ENCODE data around the gene SERPINB6.
"Not testable (repeated sequence)": the region's sequence is repeated elsewhere in the genome, so short reads cannot be mapped to it uniquely, and the experiment has no call there.

SERPINB6 gene

DNA sequence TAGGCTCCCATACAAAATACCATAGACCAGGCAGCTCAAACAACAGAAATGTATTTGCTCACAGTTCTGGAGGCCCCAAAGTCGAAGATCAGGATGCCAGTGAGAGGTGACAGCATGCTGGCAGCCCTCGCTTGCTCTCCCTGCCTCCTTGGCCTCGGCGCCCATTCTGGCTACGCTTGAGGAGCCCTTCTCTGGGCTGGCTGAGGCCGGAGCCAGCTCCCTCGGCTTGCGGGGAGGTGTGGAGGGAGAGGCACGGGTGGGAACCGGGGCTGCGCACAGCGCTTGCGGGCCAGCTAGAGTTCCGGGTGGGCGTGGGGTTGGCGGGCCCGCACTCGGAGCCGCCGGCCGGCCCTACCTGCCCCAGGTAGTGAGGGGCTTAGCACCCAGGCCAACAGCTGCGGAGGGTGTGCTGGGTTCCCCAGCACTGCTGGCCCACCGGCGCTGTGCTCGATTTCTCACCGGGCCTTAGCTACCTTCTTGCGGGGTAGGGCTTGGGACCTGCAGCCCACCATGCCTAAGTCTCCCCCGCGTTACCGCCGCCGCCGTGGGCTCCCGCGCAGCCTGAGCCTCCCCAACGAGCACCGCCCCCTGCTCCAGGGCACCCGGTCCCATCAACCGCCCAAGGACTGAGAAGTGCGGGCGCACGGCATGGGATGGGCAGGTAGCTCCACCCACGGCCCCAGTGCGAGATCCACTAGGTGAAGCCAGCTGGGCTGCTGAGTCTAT, 35.6 kb downstream of the SERPINB6 start:
- Histone ChIP-seq H3K27ac (ENCODE audit: low read depth, low read length) (no peak overlapping the region), H3K27me3 (ENCODE audit: control insufficient read depth, insufficient read depth, low read length) (no peaks in the 10 kb centered on the region), H3K9me3 (ENCODE audit: control insufficient read depth, insufficient read depth, low read depth, low read length) (peaks cover 3% of the 10 kb centered on the region; the same call in 1 of the 2 replicates), H3K9ac (ENCODE audit: low read length) (no peak overlapping the region), H3K36me3 (ENCODE audit: control insufficient read depth, insufficient read depth, low read length) (no peaks in the 10 kb centered on the region), H3K4me1 (ENCODE audit: control insufficient read depth, insufficient read depth, low read length) (peaks cover 15% of the 10 kb centered on the region), H3K4me3 (ENCODE audit: low read depth, low read length) (no peak overlapping the region)

DNA sequence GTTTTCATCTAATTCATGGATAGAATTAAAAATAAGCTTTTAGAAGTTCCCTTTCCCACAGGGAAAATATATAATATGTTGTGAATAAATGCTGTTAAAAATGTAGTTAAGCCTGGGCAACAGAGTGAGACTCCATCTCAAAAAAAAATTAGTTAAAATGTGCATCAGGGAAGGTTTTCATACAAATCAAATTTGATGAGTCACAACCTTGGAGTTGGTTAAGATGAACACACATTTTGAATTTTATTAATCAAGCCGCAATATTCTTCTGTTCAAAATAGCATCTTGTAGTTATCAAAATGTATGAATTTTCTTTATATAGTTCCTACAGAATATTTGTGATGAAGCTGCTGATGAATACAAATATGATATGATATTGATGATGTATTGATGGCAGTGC, 37.3 kb downstream of the SERPINB6 start:
- peaks cover 3% of the 10 kb centered on the region; the same call in 1 of the 2 replicates for H3K9me3 ChIP-seq (ENCODE audit: control insufficient read depth, insufficient read depth, low read depth, low read length)

GRCh38 chr6:2932911-2933310, 38.5 kb downstream of the SERPINB6 start:
- H3K9ac ChIP-seq (ENCODE audit: low read length); H3K27me3 ChIP-seq (ENCODE audit: control insufficient read depth, insufficient read depth, low read length); H3K27ac ChIP-seq (ENCODE audit: low read depth, low read length); H3K4me3 ChIP-seq (ENCODE audit: low read depth, low read length); H3K9me3 ChIP-seq (ENCODE audit: control insufficient read depth, insufficient read depth, low read depth, low read length); H3K36me3 ChIP-seq (ENCODE audit: control insufficient read depth, insufficient read depth, low read length): not testable (repeated sequence)
- peaks cover 23% of the 10 kb centered on the region for H3K4me1 ChIP-seq (ENCODE audit: control insufficient read depth, insufficient read depth, low read length)

More for the DNA sequence above, 37.3 kb downstream of the SERPINB6 start:
- H3K4me3 ChIP-seq (ENCODE audit: low read depth, low read length) = no peak overlapping the region
- no peaks in the 10 kb centered on the region for H3K27me3 ChIP-seq (ENCODE audit: control insufficient read depth, insufficient read depth, low read length)
- H3K36me3 ChIP-seq (ENCODE audit: control insufficient read depth, insufficient read depth, low read length) = no peaks in the 10 kb centered on the region
- no peak overlapping the region for H3K9ac ChIP-seq (ENCODE audit: low read length)
- H3K27ac ChIP-seq (ENCODE audit: low read depth, low read length) = no peak overlapping the region
- peaks cover 19% of the 10 kb centered on the region for H3K4me1 ChIP-seq (ENCODE audit: control insufficient read depth, insufficient read depth, low read length)

DNA sequence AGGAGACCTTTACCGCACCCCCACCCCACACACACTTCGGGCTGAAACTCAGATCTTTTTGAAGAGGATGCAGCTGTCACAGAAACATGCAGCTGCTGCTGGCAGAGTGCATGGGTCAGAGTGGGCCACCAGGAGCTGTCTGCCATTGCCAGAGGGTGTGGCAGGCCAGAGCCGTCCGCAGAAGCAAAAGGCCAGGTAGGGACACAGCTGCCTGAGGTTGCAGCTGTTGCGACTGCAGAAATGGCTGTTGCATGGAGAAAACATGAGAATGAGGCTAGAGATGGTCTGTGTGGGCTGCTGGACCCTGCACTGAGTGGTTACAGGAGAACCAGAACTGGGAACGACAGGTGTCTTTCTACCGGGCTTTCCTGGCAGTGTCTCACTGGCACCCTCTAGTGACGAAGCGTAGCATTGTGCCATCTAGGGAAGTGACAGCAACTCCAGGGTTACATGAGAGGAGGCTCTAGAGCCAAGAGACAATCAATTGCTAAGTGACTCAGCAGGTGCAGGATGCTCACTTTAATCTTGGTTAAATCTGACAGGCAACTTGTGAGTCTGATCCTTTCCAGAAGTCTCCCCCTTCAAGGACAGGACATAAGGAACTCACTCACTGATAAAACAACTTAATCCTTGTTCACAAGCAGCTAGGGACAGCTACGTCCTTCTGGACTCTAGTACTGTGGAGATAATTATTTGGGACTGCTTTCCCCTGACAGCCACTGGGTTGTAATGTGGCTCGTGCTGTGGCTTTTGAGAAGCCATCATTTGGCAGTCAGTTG, 39.2 kb downstream of the SERPINB6 start:
- Histone ChIP-seq H3K27me3 (ENCODE audit: control insufficient read depth, insufficient read depth, low read length) (no peaks in the 10 kb centered on the region), H3K36me3 (ENCODE audit: control insufficient read depth, insufficient read depth, low read length) (no peaks in the 10 kb centered on the region), H3K4me3 (ENCODE audit: low read depth, low read length) (no peak overlapping the region), H3K4me1 (ENCODE audit: control insufficient read depth, insufficient read depth, low read length) (peaks cover 26% of the 10 kb centered on the region), H3K27ac (ENCODE audit: low read depth, low read length) (no peak overlapping the region), H3K9ac (ENCODE audit: low read length) (peak overlapping the region; percentile 6), H3K9me3 (ENCODE audit: control insufficient read depth, insufficient read depth, low read depth, low read length) (peaks cover 3% of the 10 kb centered on the region; the same call in 1 of the 2 replicates)

- H3K4me3 ChIP-seq (ENCODE audit: low read depth, low read length) = no peak overlapping the region
- H3K27me3 ChIP-seq (ENCODE audit: control insufficient read depth, insufficient read depth, low read length) = no peaks in the 10 kb centered on the region
- H3K36me3 ChIP-seq (ENCODE audit: control insufficient read depth, insufficient read depth, low read length) = no peaks in the 10 kb centered on the region
- peaks cover 36% of the 10 kb centered on the region for H3K4me1 ChIP-seq (ENCODE audit: control insufficient read depth, insufficient read depth, low read length)
- peak overlapping the region; percentile 41; the same call in 1 of the 2 replicates for H3K27ac ChIP-seq (ENCODE audit: low read depth, low read length)
- H3K9ac ChIP-seq (ENCODE audit: low read length) = peak overlapping the region; percentile 14
- H3K9me3 ChIP-seq (ENCODE audit: control insufficient read depth, insufficient read depth, low read depth, low read length) = no peaks in the 10 kb centered on the region
Observed at GRCh38 chr6:2931055-2931454, 40.3 kb downstream of the SERPINB6 start.

DNA sequence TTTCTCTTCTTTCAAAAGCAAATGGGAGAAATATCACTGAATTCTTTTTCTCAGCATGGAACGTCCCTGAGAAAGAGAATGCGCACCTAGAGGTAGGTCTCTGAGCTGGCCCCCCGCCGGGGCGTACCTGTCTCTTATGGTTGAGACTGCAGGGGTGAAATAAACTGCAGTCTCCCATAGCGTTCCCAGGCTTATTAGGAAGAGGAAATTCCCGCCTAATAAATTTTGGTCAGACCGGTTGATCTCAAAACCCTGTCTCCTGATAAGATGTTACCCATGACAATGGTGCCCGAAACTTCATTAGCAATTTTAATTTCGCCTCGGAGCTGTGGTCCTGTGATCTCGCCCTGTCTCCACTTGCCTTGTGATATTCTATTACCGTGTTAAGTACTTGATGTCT, 43.4 kb downstream of the SERPINB6 start:
- H3K9me3 ChIP-seq (ENCODE audit: control insufficient read depth, insufficient read depth, low read depth, low read length); H3K9ac ChIP-seq (ENCODE audit: low read length); H3K4me3 ChIP-seq (ENCODE audit: low read depth, low read length); H3K36me3 ChIP-seq (ENCODE audit: control insufficient read depth, insufficient read depth, low read length); H3K27me3 ChIP-seq (ENCODE audit: control insufficient read depth, insufficient read depth, low read length): not testable (repeated sequence)
- Histone ChIP-seq H3K4me1 (ENCODE audit: control insufficient read depth, insufficient read depth, low read length) (peaks cover 52% of the 10 kb centered on the region), H3K27ac (ENCODE audit: low read depth, low read length) (peak overlapping the region; percentile 97; the same call in 1 of the 2 replicates)

DNA sequence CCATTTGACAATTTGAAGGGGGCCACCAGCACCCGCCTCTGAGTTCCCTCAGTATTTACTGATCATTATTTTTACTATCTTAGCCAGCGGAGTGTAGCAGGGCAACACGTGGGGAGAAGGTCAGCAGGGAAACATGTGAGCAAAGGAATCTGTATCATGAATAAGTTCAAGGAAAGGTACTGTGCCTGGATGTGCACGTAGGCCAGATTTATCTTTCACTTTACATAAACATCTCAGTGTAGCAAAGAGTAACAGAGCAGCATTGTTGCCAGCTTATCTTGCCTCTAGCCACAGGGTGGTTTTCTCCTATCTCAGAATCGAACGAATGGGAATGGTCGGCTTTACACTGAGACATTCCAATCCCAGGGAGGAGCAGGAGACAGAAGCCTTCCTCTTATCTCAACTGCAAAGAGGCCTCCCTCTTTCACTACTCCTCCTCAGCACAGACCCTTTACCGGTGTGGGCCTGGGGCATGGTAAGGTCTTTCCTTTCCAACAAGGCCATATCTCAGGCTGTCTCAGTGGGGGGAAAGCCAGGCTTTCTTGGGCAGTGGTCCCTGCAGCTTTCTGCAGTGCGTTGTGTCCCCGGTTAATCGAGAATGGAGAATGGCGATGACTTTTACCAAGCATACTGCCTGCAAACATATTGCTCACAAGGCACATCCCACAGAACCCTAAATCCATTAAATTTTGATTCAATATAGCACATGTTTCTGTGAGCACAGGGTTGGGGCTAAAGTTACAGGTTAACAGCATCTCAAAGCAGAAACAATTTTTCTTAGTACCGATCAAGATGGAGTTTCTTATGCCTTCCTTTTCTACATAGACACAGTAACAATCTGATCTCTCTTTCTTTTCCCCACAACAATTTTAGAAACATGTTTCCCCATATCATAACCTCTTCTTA, 45.3 kb downstream of the SERPINB6 start:
- Histone ChIP-seq H3K9ac (ENCODE audit: low read length) (peak overlapping the region; percentile 73), H3K27ac (ENCODE audit: low read depth, low read length) (peak overlapping the region; percentile 89; the same call in 1 of the 2 replicates), H3K4me1 (ENCODE audit: control insufficient read depth, insufficient read depth, low read length) (peaks cover 51% of the 10 kb centered on the region)
- H3K9me3 ChIP-seq (ENCODE audit: control insufficient read depth, insufficient read depth, low read depth, low read length); H3K36me3 ChIP-seq (ENCODE audit: control insufficient read depth, insufficient read depth, low read length); H3K4me3 ChIP-seq (ENCODE audit: low read depth, low read length); H3K27me3 ChIP-seq (ENCODE audit: control insufficient read depth, insufficient read depth, low read length): not testable (repeated sequence)

DNA sequence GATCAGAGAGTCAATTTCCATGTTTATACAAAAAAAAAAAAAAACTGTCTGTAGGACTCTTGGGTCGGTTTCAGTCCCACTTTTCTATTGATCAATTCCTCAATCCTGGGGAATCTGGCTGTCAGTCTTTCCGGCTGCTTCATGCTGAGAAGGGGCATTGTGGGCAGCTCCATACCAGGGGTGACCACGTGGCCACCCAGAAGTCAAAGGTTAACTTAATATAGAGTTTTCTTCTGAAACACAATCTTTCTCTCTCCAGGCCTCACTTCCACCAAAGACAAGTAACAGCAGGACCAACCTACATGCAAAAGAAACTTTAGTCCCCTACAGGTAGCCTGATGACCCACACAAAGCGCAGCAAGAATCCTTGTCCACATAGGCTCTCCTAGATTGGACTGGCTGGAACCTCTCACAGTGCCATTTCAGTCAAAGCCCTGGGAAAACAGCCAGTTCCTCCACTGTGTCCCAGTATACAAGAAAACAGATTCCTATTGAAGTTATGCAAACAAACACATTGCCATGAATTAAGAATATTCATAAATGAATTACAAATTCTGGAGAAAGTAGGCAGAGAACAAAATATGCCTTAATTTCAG, 49.7 kb downstream of the SERPINB6 start:
- peaks cover 4% of the 10 kb centered on the region; the same call in 1 of the 2 replicates for H3K9me3 ChIP-seq (ENCODE audit: control insufficient read depth, insufficient read depth, low read depth, low read length)

DNA sequence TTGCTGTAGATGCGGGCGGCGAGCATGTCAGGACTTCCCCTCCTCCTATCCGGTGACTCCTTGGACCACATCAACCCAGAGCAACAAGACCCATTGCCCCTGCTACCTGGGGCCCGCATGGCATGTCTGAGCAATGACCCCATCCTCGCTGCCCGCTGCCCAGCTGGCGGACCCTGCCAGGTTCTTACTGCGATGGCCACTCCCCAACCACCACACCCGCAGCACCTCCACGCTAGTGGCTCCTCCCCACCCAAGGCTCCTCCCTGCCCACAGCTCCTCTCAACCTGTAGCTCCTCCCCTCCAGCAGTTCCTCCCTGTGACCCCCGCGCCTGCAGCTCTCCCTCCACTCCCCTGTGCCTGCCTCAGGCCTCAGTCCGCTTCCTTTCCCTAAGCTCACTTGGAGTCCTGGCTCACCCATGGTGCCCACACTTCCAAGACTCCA, 50.7 kb downstream of the SERPINB6 start:
- Histone ChIP-seq H3K27me3 (ENCODE audit: control insufficient read depth, insufficient read depth, low read length) (no peaks in the 10 kb centered on the region), H3K4me1 (ENCODE audit: control insufficient read depth, insufficient read depth, low read length) (peaks cover 53% of the 10 kb centered on the region), H3K9me3 (ENCODE audit: control insufficient read depth, insufficient read depth, low read depth, low read length) (peaks cover 4% of the 10 kb centered on the region; the same call in 1 of the 2 replicates), H3K4me3 (ENCODE audit: low read depth, low read length) (no peak overlapping the region), H3K9ac (ENCODE audit: low read length) (peak overlapping the region; percentile 21), H3K27ac (ENCODE audit: low read depth, low read length) (no peak overlapping the region), H3K36me3 (ENCODE audit: control insufficient read depth, insufficient read depth, low read length) (no peaks in the 10 kb centered on the region)

More for the DNA sequence above, 49.7 kb downstream of the SERPINB6 start:
- Histone ChIP-seq H3K4me1 (ENCODE audit: control insufficient read depth, insufficient read depth, low read length) (peaks cover 55% of the 10 kb centered on the region), H3K36me3 (ENCODE audit: control insufficient read depth, insufficient read depth, low read length) (no peaks in the 10 kb centered on the region), H3K27me3 (ENCODE audit: control insufficient read depth, insufficient read depth, low read length) (no peaks in the 10 kb centered on the region), H3K27ac (ENCODE audit: low read depth, low read length) (no peak overlapping the region; the same call in 1 of the 2 replicates), H3K9ac (ENCODE audit: low read length) (no peak overlapping the region), H3K4me3 (ENCODE audit: low read depth, low read length) (no peak overlapping the region)

DNA sequence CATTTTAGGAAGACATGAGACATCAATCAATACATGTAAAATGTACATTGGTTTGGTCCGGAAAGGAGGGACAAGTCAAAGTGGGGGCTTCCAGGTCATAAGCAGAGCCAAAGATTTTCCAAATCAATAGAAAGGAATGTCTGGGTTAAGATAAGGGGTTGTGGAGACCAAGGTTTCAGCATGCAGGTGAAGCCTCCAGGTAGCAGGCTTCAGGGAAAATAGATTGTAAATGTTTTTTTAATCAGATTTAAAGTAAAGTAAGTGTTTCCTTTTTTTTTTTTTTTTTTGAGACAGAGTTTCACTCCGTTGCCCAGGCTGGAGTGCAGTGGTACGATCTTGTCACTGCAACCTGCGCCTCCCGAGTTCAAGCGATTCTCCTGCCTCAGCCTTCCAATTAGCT, 51.5 kb downstream of the SERPINB6 start:
- H3K27me3 ChIP-seq (ENCODE audit: control insufficient read depth, insufficient read depth, low read length) = no peaks in the 10 kb centered on the region
- no peak overlapping the region for H3K9ac ChIP-seq (ENCODE audit: low read length)
- no peaks in the 10 kb centered on the region for H3K36me3 ChIP-seq (ENCODE audit: control insufficient read depth, insufficient read depth, low read length)
- H3K4me3 ChIP-seq (ENCODE audit: low read depth, low read length) = no peak overlapping the region
- no peak overlapping the region for H3K27ac ChIP-seq (ENCODE audit: low read depth, low read length)
- peaks cover 4% of the 10 kb centered on the region; the same call in 1 of the 2 replicates for H3K9me3 ChIP-seq (ENCODE audit: control insufficient read depth, insufficient read depth, low read depth, low read length)
- H3K4me1 ChIP-seq (ENCODE audit: control insufficient read depth, insufficient read depth, low read length) = peaks cover 48% of the 10 kb centered on the region
